HepG2 (cell line): ENCODE data around the gene PPEF2. TPM values are rescaled to one million over a fixed set of nuclear protein-coding genes. Genes with fewer than 3 reads are reported as not detected.
A peak's percentile ranks its signal among the peaks of the same experiment; 100 is the strongest.

Experiments
- ATAC-seq: fragments of 200-7000 bp; cut with Tn5 transposase; 3 replicates; pipeline ENCODE4 v1.9.1; 2020; ENCODE audit warnings: mild to moderate bottlenecking, moderate library complexity
- BruUV-seq: library from RNA; stranded (reverse); fragments of 400-500 nt; replicated peaks from 2 replicates; lab custom pipeline; 2021; lab: Mats Ljungman, UMichigan
- CTCF ChIA-PET: fragments of 300-600 bp; formaldehyde crosslinking; extraction: SDS; loops from one replicate; lab custom pipeline; 2021; ENCODE audit warnings: low total read pairs, inconsistent platforms, low intra/inter-chr PET ratio; lab: Yijun Ruan, JAX
- POLR2A ChIA-PET: fragments of 350-600 bp; sonication (Branson Sonifier 250); formaldehyde crosslinking; loops from one replicate; lab custom pipeline; 2020; ENCODE audit warnings: antibody characterized with exemption, inconsistent platforms; lab: Yijun Ruan, JAX
- DNase-seq: peaks from one replicate; pipeline ENCODE4 v3.0.0-alpha.2; 2015; ENCODE audit warnings: low spot score
- FAIRE-seq: peaks from 3 replicates; lab custom pipeline; 2011; peaks lifted over from hg19 to GRCh38; lab: Jason Lieb, UNC
- H2AFZ ChIP-seq: one replicate; pipeline ENCODE4 v1.6.1; 2011; ENCODE audit warnings: low read length, inconsistent platforms
- H3K27ac ChIP-seq: fragments of 300-600 bp; 3 replicates; pipeline ENCODE4 v1.8.0; 2011; ENCODE audit warnings: mixed run types, mild to moderate bottlenecking, mixed read lengths, low read length, inconsistent platforms; ENCODE audit not compliant: insufficient read depth; ENCODE audit errors: extremely low read length
- H3K27me3 ChIP-seq, 2 experiments: fragments of 200-600 bp in 1 of 2; 2 replicates in 1 of 2; 3 replicates in 1 of 2; pipeline versions ENCODE4 v1.6.0 to v1.8.0; 2011; ENCODE audit warnings: low read length in 2 of 2, mild to moderate bottlenecking in 2 of 2, moderate library complexity in 2 of 2, inconsistent platforms in 1 of 2; ENCODE audit not compliant: insufficient read depth in 2 of 2, control insufficient read depth in 1 of 2
- H3K36me3 ChIP-seq, 2 experiments: fragments of 200-600 bp in 1 of 2; replicated peaks in 1 of 2; 2 replicates in 1 of 2; 3 replicates in 1 of 2; pipeline versions ENCODE4 v1.5.1 to v1.8.0; 2011; ENCODE audit warnings: low read length in 2 of 2, inconsistent platforms in 1 of 2; ENCODE audit not compliant: insufficient read depth in 2 of 2, control insufficient read depth in 1 of 2
- H3K4me1 ChIP-seq: 2 replicates; pipeline ENCODE4 v1.5.1; 2012; ENCODE audit warnings: low read length, inconsistent platforms; ENCODE audit not compliant: insufficient read depth
- H3K4me2 ChIP-seq: 2 replicates; pipeline ENCODE4 v1.6.0; 2011; ENCODE audit warnings: low read depth, low read length, inconsistent platforms
- H3K4me3 ChIP-seq, 3 experiments: fragments of 200-600 bp in 1 of 3; sonication (generic), shearing (Covaris generic) in 1 of 3; replicated peaks in 1 of 3; 2 replicates each; pipeline ENCODE4 v1.5.1; 2011 to 2016; ENCODE audit warnings: low read length in 3 of 3, inconsistent platforms in 2 of 3, low read depth in 2 of 3, mild to moderate bottlenecking in 2 of 3, control low read depth in 1 of 3, mixed read lengths in 1 of 3; ENCODE audit not compliant: insufficient read depth in 1 of 3
- H3K79me2 ChIP-seq: one replicate; pipeline ENCODE4 v1.6.1; 2011; ENCODE audit warnings: low read length, inconsistent platforms; ENCODE audit not compliant: insufficient read depth
- H3K9ac ChIP-seq: 2 replicates; pipeline ENCODE4 v1.6.0; 2011; ENCODE audit warnings: mild to moderate bottlenecking, low read depth, low read length, inconsistent platforms; ENCODE audit not compliant: insufficient read depth
- H3K9me3 ChIP-seq: 2 replicates; pipeline ENCODE4 v1.5.1; 2012; ENCODE audit warnings: mild to moderate bottlenecking, low read length
- H4K20me1 ChIP-seq: 2 replicates; pipeline ENCODE4 v1.6.0; 2011; ENCODE audit warnings: inconsistent platforms, mild to moderate bottlenecking, low read length, moderate library complexity; ENCODE audit not compliant: insufficient read depth
- ARID2 ChIP-seq: sonication (generic); formaldehyde crosslinking; IDR thresholded peaks from 2 replicates; pipeline ENCODE4 v1.8.1; 2022; ENCODE audit warnings: mild to moderate bottlenecking, missing genetic modification reagents, borderline replicate concordance
- KLF12 ChIP-seq: sonication (generic); formaldehyde crosslinking; IDR thresholded peaks from 2 replicates; pipeline ENCODE4 v1.4.0; 2020; ENCODE audit warnings: missing genetic modification reagents, borderline replicate concordance
- LRRFIP1 ChIP-seq: sonication (generic); formaldehyde crosslinking; conservative IDR thresholded peaks from 2 replicates; pipeline ENCODE4 v1.4.0; 2020; ENCODE audit warnings: missing genetic modification reagents
- NFIB ChIP-seq: sonication (generic); formaldehyde crosslinking; IDR thresholded peaks from 2 replicates; pipeline ENCODE4 v1.9.0; 2021; ENCODE audit warnings: missing genetic modification reagents, mild to moderate bottlenecking, borderline replicate concordance
- NR3C1 ChIP-seq: sonication (generic); formaldehyde crosslinking; IDR thresholded peaks from 2 replicates; pipeline ENCODE4 v1.4.0; 2020; ENCODE audit warnings: missing genetic modification reagents
- SRSF4 ChIP-seq: fragments of 200-400 bp; formaldehyde crosslinking; IDR thresholded peaks from one replicate; pipeline ENCODE4 v1.6.1; 2018; ENCODE audit warnings: mild to moderate bottlenecking, low read depth, low read length, moderate library complexity; ENCODE audit not compliant: poor library complexity, severe bottlenecking
- ZBTB25 ChIP-seq: IDR thresholded peaks from 2 replicates; pipeline ENCODE4 v1.6.1; 2018; ENCODE audit warnings: missing genetic modification reagents
- ZMAT5 ChIP-seq: sonication (generic); formaldehyde crosslinking; IDR thresholded peaks from 2 replicates; pipeline ENCODE4 v1.5.0; 2020; ENCODE audit warnings: mild to moderate bottlenecking, low read depth, missing genetic modification reagents, borderline replicate concordance
- ZNF160 ChIP-seq: sonication (generic); formaldehyde crosslinking; IDR thresholded peaks from 2 replicates; pipeline ENCODE4 v1.8.0; 2022; ENCODE audit warnings: mild to moderate bottlenecking, inconsistent platforms, missing genetic modification reagents
- ZNF234 ChIP-seq: sonication (generic); formaldehyde crosslinking; conservative IDR thresholded peaks from 2 replicates; pipeline ENCODE4 v1.5.1; 2020; ENCODE audit warnings: mild to moderate bottlenecking, missing genetic modification reagents
- ZUFSP ChIP-seq: sonication (generic); formaldehyde crosslinking; IDR thresholded peaks from 2 replicates; pipeline ENCODE4 v1.9.0; 2021; ENCODE audit warnings: missing genetic modification reagents, mild to moderate bottlenecking, borderline replicate concordance
- WGBS: methylation state at CpG from one replicate; pipeline ENCODE4 v1.1.6; 2017; ENCODE audit warnings: low lambda C conversion rate; 5-methylcytosine and 5-hydroxymethylcytosine counted together
- in situ Hi-C: cut with HindIII; loops from 2 replicates; pipeline ENCODE4 v1.10.0; 2017; ENCODE audit warnings: low pct_unique_long_range_greater_than_20kb; ENCODE audit not compliant: extremely low pct_ligation_motif_present
- intact Hi-C: fragments of 100-400 bp; cut with micrococcal nuclease; formaldehyde crosslinking; loops from one replicate; pipeline ENCODE4 v1.10.0; 2022; ENCODE audit not compliant: unreplicated experiment
- polyA plus RNA-seq, 8 experiments: library from polyadenylated mRNA; depleted of rRNA in 3 of 8; stranded (reverse) in 7 of 8; unstranded in 1 of 8; fragments of >200 nt; fragmentation: Illumina TruSeq in 4 of 8; extraction: Trizol in 4 of 8; gene quantifications; 2 replicates each; pipeline versions ENCODE4 v1.2.1 to v1.2.3, GENCODE V29; 2011 to 2016; ENCODE audit warnings: low read depth in 4 of 8, missing spikeins in 1 of 8, mixed read lengths in 1 of 8; ENCODE audit not compliant: insufficient read depth in 1 of 8
- total RNA-seq, 5 experiments: library from RNA; depleted of rRNA; stranded (reverse); fragments of >200 nt; fragmentation: Illumina TruSeq; extraction: Trizol; gene quantifications; 2 replicates each; pipeline ENCODE4 v1.2.3, GENCODE V29; 2016; ENCODE audit warnings: low read depth in 1 of 5

Gene PPEF2
- total and polyA plus RNA-seq, 2 of the 13 experiments (the other 11 are each of a cell fraction or from before 2014, with no cell fraction given): 0.01 TPM; not detected in 1

GRCh38 chr4:75834095-75834771, 68.0 kb downstream of the PPEF2 start:
- CTCF ChIA-PET: no interaction called here
- WGBS: 17% methylated on average over 1 of the region's 1 CpG
- intact Hi-C loops (no loop called here), in situ Hi-C loops (no loop called here)
- DNase-seq: no peak
- ATAC-seq: no peak
- H3K27me3 ChIP-seq: no peaks in the 10 kb centered on the region
- peak overlapping the region; percentile 34 for H2AFZ ChIP-seq
- no peaks in the 10 kb centered on the region for H3K36me3 ChIP-seq
- H3K4me3 ChIP-seq: no peak overlapping the region
- no peak for FAIRE-seq
- H3K4me1 ChIP-seq: peaks cover 18% of the 10 kb centered on the region; the same call in 1 of the 2 replicates
- no peaks in the 10 kb centered on the region for H4K20me1 ChIP-seq
- BruUV-seq: no TSS peak
- H3K79me2 ChIP-seq: no peaks in the 10 kb centered on the region
- H3K9me3 ChIP-seq: no peaks in the 10 kb centered on the region
- POLR2A ChIA-PET: no interaction called here
- TF ChIP-seq ARID2 (CRISPR knock-in tag) (no peak), ZUFSP (no peak), ZNF160 (CRISPR knock-in tag) (no peak), SRSF4 (no peak), NR3C1 (CRISPR knock-in tag) (no peak)
- H3K4me2 ChIP-seq: no peak overlapping the region
- no peak overlapping the region for H3K9ac ChIP-seq
- H3K27ac ChIP-seq: no peak overlapping the region

- in situ Hi-C loops: no loop called here
- Histone ChIP-seq H3K4me1 (peaks cover 13% of the 10 kb centered on the region; the same call in 1 of the 2 replicates), H3K9me3 (no peaks in the 10 kb centered on the region), H3K9ac (no peak overlapping the region), H3K4me3 (no peak overlapping the region), H3K27ac (no peak overlapping the region), H2AFZ (no peak overlapping the region), H4K20me1 (no peaks in the 10 kb centered on the region), H3K79me2 (no peaks in the 10 kb centered on the region), H3K36me3 (no peaks in the 10 kb centered on the region), H3K4me2 (no peak overlapping the region), H3K27me3 (no peaks in the 10 kb centered on the region)
- 47% methylated on average over 2 of the region's 2 CpGs for whole genome bisulfite sequencing
- FAIRE-seq (no peak), DNase-seq (no peak), ATAC-seq (no peak)
- CTCF ChIA-PET: no interaction called here
- BruUV-seq: no TSS peak
- intact Hi-C loops: no loop called here
- POLR2A ChIA-PET: no interaction called here
- no peak for TF ChIP-seq ZMAT5
- TF ChIP-seq ZNF234: no peak
- TF ChIP-seq NFIB (CRISPR knock-in tag): no peak
- TF ChIP-seq ZBTB25 (CRISPR knock-in tag): no peak
- TF ChIP-seq LRRFIP1: no peak
- no peak for TF ChIP-seq KLF12 (CRISPR knock-in tag)
These were observed 70.3 kb downstream of the PPEF2 start for GRCh38 chr4:75831856-75832405.
